Esophagus squamous epithelium (tissue), 5 donors: ENCODE results near the gene PPAN. TPM values are rescaled to one million over a fixed set of nuclear protein-coding genes. Genes with fewer than 3 reads are reported as not detected.

Source experiments
- DNase-seq: peaks from one replicate; lab custom pipeline; 2025; lab: John Stamatoyannopoulos, UW
- H3K27ac ChIP-seq, 4 donors: fragments of 200-600 bp; sonication (generic); one replicate each; pipeline ENCODE4 v1.5.1; 2016 to 2019; ENCODE audit warnings: mild to moderate bottlenecking in 1 of 4
- H3K27me3 ChIP-seq, 4 donors: fragments of 200-600 bp; sonication (generic); 1 replicate in 3 of 4; 2 replicates in 1 of 4; pipeline versions ENCODE4 v1.5.1 to v1.6.0; 2017 to 2021; ENCODE audit warnings: antibody characterized with exemption in 1 of 4
- H3K36me3 ChIP-seq, 3 donors: fragments of 200-600 bp; sonication (generic); one replicate each; pipeline ENCODE4 v1.5.1; 2016 to 2019
- H3K4me1 ChIP-seq, 3 donors: fragments of 200-600 bp; sonication (generic); one replicate each; pipeline ENCODE4 v1.5.1; 2017 to 2019
- H3K4me3 ChIP-seq, 4 donors: fragments of 200-600 bp; sonication (generic); 1 replicate in 3 of 4; 2 replicates in 1 of 4; pipeline ENCODE4 v1.5.1; 2016 to 2019; ENCODE audit warnings: mild to moderate bottlenecking in 2 of 4, moderate library complexity in 1 of 4
- H3K9me3 ChIP-seq, 3 donors: fragments of 200-600 bp; sonication (generic); one replicate each; pipeline ENCODE4 v1.5.1; 2016 to 2019
- CTCF ChIP-seq, 6 experiments: fragments of 450-650 bp in 4 of 6; fragments of 200-600 bp in 2 of 6; sonication (generic) in 2 of 6; IDR thresholded peaks; one replicate each; pipeline ENCODE4 v1.5.1; 2016 to 2019; ENCODE audit warnings: antibody characterized with exemption in 6 of 6, mild to moderate bottlenecking in 4 of 6, moderate library complexity in 4 of 6
- POLR2A ChIP-seq, 4 donors: fragments of 450-650 bp; IDR thresholded peaks; one replicate each; pipeline ENCODE4 v1.6.1; 2017; ENCODE audit warnings: antibody characterized with exemption in 4 of 4, mild to moderate bottlenecking in 4 of 4, moderate library complexity in 3 of 4
- WGBS, 2 donors: methylation state at CpG; one replicate each; pipeline ENCODE4 v1.1.5; 2018; 5-methylcytosine and 5-hydroxymethylcytosine counted together
- intact Hi-C: fragments of 100-400 bp; cut with DNase I; formaldehyde crosslinking; loops from one replicate; pipeline ENCODE4 v1.15.0; 2022
- small RNA-seq, 4 donors: library from RNA; depleted of rRNA; stranded (forward); fragments of <200 nt; gene quantifications; one replicate each; pipeline ENCODE3, GENCODE V24; 2016
- total RNA-seq, 4 donors: library from RNA; depleted of rRNA; stranded (reverse); fragments of >200 nt; gene quantifications; one replicate each; pipeline ENCODE4 v1.1.0, GENCODE V29; 2016
- donor health status: DM: yes; HTN: yes; CAD: no.

PPAN gene
- total RNA-seq, 4 donors from 2014 or later: 31.9 to 56.1 (median 39.6) TPM

- Histone ChIP-seq H3K27me3 (no peaks in the 10 kb centered on the region), H3K4me3 (no peak overlapping the region), H3K27ac (no peak overlapping the region), H3K36me3 (peaks cover 33 to 100% (median 69%) of the 10 kb centered on the region in 3 donors), H3K9me3 (no peaks in the 10 kb centered on the region), H3K4me1 (no peaks in the 10 kb centered on the region)
- DNase-seq: no peak
- TF ChIP-seq POLR2A (IDR thresholded peaks at IDR 0.05): no peak
- TF ChIP-seq CTCF (IDR thresholded peaks at IDR 0.05): no peak
- intact Hi-C loops: no loop called here
- WGBS, 2 donors: 95% methylated on average over 4 of the region's 8 CpGs; no CpG with 5 or more reads in 1 of the 2 donors
Observed at GRCh38 chr19:10158071-10158470, 51.9 kb downstream of the PPAN start.

GRCh38 chr19:10158485-10158884, 52.3 kb downstream of the PPAN start:
- H3K4me3 ChIP-seq: no peak overlapping the region
- no peaks in the 10 kb centered on the region for H3K4me1 ChIP-seq
- H3K36me3 ChIP-seq: peaks cover 36 to 100% (median 69%) of the 10 kb centered on the region in 3 donors
- H3K27ac ChIP-seq: no peak overlapping the region
- no peaks in the 10 kb centered on the region for H3K27me3 ChIP-seq
- no peak for DNase-seq
- intact Hi-C loops: no loop called here
- no peaks in the 10 kb centered on the region for H3K9me3 ChIP-seq
- WGBS, 2 donors: 95 to 96% methylated on average over 6 to 9 of the region's 11 CpGs
- TF ChIP-seq CTCF (IDR thresholded peaks at IDR 0.05) (no peak), POLR2A (IDR thresholded peaks at IDR 0.05) (no peak)

GRCh38 chr19:10159610-10160009, 53.4 kb downstream of the PPAN start:
- H3K27me3 ChIP-seq: no peaks in the 10 kb centered on the region
- no peak for DNase-seq
- intact Hi-C loops: no loop called here
- WGBS, 2 donors: 84 to 89% methylated on average over 7 to 11 of the region's 16 CpGs
- H3K4me3 ChIP-seq: no peak overlapping the region
- no peak overlapping the region for H3K27ac ChIP-seq
- peaks cover 38 to 100% (median 61%) of the 10 kb centered on the region in 3 donors for H3K36me3 ChIP-seq
- H3K9me3 ChIP-seq: no peaks in the 10 kb centered on the region
- no peaks in the 10 kb centered on the region for H3K4me1 ChIP-seq
- no peak for TF ChIP-seq POLR2A (IDR thresholded peaks at IDR 0.05)
- no peak for TF ChIP-seq CTCF (IDR thresholded peaks at IDR 0.05)

Small RNA genes lying within 50 kb of the gene (small RNA-seq; reads per million reads assigned to genes)
- gene SNORD105 (37.4 to 100 (median 79.6) reads per million in 4 donors), gene SNORD105B (3,137 to 6,713 (median 5,834) reads per million in 4 donors)

Other genes with a start within 250 kb of the PPAN start
- gene OLFM2, start 169.8 kb upstream of the PPAN start, total RNA-seq: 10 to 100 TPM in 2 of 4 donors, 1 to 10 TPM in 2; 8.6 to 14.6 (median 9.8) TPM
- 1 to 10 TPM; 3.7 to 7.4 (median 5.2) TPM for gene COL5A3, start 95.9 kb upstream of the PPAN start, total RNA-seq
- gene RDH8, start 92.9 kb upstream of the PPAN start, total RNA-seq: not detected
- 10 to 100 TPM in 3 of 4 donors, 1 to 10 TPM in 1; 10.0 to 23.7 (median 14.7) TPM for gene SHFL, start 20.0 kb upstream of the PPAN start, total RNA-seq
- gene ANGPTL6, start 3.7 kb upstream of the PPAN start, total RNA-seq: under 1 TPM in 1 of 4 donors, not detected in 3; 0.42 TPM
- gene P2RY11, start 5.3 kb downstream of the PPAN start, total RNA-seq: 1 to 10 TPM; 2.9 to 9.2 (median 5.8) TPM
- gene EIF3G, start 13.5 kb downstream of the PPAN start, total RNA-seq: 100 to 1,000 TPM; 146 to 253 (median 183) TPM
- gene DNMT1, start 88.6 kb downstream of the PPAN start, total RNA-seq: 10 to 100 TPM; 29.5 to 80.6 (median 48.4) TPM
- 1 to 10 TPM; 1.6 to 6.1 (median 3.3) TPM for gene S1PR2, start 125.0 kb downstream of the PPAN start, total RNA-seq
- gene MRPL4, start 145.9 kb downstream of the PPAN start, total RNA-seq: 100 to 1,000 TPM in 2 of 4 donors, 10 to 100 TPM in 2; 77.6 to 105 (median 92.6) TPM
- 10 to 100 TPM in 1 of 4 donors, 1 to 10 TPM in 3; 5.4 to 26.4 (median 7.7) TPM for gene ICAM1, start 164.8 kb downstream of the PPAN start, total RNA-seq
- under 1 TPM in 2 of 4 donors, not detected in 2; 0.29 to 0.76 TPM for gene ICAM4, start 180.6 kb downstream of the PPAN start, total RNA-seq
- 1 to 10 TPM in 2 of 4 donors, under 1 TPM in 1, not detected in 1; 0.12 to 1.6 (median 1.3) TPM for gene ICAM5, start 183.6 kb downstream of the PPAN start, total RNA-seq
- 1 to 10 TPM in 2 of 4 donors, under 1 TPM in 2; 0.79 to 1.5 (median 1.2) TPM for gene ZGLP1, start 203.5 kb downstream of the PPAN start, total RNA-seq
- gene FDX2, start 209.7 kb downstream of the PPAN start, total RNA-seq: 10 to 100 TPM in 2 of 4 donors, 1 to 10 TPM in 2; 8.0 to 20.7 (median 12.3) TPM
- gene RAVER1, start 227.2 kb downstream of the PPAN start, total RNA-seq: 10 to 100 TPM; 13.8 to 26.8 (median 19.7) TPM
- gene ICAM3, start 233.3 kb downstream of the PPAN start, total RNA-seq: 10 to 100 TPM in 1 of 4 donors, 1 to 10 TPM in 3; 4.3 to 22.7 (median 8.0) TPM